Activated CD8-positive, alpha-beta memory T cell treated with anti-CD3 and anti-CD28 coated beads, Interleukin-2, amount 50 U/mL, for 48 hours (primary cell): Measurements from ENCODE around the gene FAR1.

Experiments used
- DNase-seq: peaks from one replicate; pipeline ENCODE4 v3.0.0-alpha.2; 2020

The FAR1 gene

DNA sequence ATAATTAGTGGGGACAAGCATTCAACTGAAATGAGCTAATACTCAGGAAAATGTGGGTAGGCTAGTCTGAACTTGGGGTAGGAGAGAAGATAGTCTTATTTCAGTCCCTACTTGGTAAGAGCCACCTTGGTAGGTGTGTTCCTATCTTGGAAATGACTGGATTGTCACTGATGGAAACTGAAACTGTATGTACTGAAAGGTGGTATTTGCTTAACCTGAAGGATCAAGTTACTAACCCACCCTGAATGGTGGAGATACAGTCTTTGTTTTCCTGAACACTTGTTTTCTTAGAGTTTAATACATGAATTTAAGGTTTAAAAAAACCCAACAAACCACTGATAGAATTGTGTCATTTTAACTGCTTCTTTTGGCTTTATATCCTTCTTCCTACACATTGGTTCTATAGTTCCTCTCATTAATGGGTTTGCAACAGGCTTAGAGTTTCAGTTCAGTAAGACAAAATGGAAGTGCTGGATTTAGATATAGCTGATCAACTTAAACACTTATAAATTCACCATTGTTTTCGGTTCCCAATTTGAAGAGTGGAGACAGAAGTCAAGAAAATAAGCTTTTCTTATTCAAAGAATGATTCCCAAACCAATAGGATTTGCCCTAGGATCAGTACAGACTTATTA is 4.2 kb downstream of the FAR1 start:
- DNase-seq: no peak

DNA sequence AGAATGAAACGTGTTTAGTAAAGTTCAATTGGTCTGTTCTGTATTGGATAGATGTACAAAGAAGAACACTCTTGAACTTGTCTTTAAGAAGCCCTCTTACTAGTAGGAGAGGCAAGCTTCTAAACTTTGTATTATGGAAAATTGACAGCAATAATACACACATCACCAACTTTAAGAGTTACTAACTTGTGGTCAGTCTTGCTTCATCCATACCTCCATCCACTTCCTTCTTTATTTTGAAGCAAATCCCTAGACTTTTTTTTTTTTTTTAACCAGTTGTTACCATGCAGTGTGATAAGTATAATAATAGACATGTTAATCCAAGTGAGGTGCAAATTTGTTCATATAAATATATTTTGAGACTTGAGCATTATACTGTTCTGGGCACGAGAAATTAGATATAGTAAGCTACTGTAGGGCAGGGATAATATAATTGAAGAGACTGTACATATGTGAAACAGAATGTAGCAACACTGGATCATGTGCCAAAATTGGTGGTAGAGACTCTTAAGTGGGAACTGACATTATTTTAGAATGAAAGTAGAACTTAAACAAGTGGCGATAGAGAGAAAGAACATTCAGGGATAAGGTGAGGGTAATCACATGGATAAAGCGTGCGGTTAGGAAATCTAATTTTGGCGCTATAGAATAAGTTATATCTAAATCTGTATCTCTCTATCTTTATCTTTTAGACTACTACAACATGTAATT is 6.5 kb downstream of the FAR1 start:
- no peak for DNase-seq

- no peak for DNase-seq
Measured at GRCh38 chr11:13676576-13676975, 8.1 kb downstream of the FAR1 start.

GRCh38 chr11:13679768-13680167 is 11.3 kb downstream of the FAR1 start:
- DNase-seq: no peak

DNA sequence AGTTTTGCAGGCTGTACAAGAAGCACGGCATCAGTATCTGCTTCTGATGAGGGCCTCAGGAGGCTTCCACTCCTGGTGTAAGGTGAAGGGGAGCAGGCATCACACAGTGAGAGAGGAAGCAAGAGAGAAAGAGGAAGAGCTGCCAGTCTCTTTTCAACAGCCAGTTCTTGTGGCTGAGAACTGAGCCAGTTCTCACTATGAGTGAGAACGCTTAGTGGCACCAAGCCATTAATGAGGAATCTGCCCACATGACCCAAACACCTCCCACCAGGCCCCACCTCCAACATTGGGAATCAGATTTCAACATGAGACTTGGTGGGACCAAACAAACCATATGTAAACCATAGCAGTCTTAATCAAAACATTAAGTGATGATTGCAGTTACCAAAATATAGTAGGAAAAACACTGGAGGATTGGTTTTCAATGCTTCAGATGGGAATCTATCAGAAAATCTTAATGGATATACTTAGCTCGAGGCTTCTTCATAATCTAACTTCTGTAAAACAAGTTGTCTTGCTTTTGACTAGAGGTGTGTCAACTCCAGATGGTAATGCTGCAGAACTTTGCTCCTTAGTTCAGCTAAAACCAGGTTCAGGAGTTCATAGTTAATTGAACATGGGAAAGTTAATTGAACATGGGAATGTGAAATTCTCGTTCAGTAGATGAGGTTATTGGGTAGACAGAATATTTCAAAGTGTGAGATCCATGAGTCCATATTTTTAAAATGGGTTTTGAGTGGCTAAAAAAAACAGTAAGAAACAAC is 12.2 kb downstream of the FAR1 start:
- DNase-seq: no peak

DNA sequence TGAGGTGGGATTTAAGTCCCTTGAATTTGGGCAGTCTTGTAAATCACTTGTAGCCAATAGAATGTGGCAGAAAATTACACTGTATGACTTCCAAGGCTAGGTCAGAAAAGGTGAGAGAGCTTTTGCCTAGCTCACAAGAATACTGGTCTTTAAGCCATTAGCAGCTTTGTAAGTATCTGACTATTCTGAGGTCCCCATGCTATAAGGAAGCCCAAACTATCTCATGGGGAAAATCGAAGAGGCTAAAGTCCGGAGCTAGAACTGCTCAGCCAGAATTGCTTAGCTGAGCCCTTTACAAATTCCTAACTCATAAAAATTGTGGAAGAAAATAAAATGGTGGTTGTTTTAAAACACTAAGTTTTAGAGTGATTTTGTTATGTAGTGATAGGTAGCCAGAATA is 13.0 kb downstream of the FAR1 start:
- no peak for DNase-seq

DNA sequence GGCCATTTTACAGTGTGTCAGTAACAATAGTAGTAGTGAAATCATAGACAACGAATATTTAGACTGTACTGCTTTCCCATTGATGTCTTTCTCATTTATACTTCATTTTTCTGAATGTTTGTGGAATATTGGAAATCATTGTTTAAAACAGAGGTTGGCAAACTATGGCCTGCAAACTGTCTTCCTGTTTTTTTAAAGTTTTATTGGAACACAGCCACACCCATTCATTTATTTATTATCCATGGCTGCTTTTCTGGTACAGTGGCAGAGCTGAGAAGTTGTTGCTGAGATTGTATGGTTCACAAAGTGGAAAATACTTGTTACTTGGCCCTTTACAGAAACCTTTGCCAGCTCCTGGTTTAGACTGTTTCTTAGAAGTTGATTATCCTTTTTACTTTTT is 13.7 kb downstream of the FAR1 start:
- DNase-seq: no peak

GRCh38 chr11:13685461-13686108 is 17.1 kb downstream of the FAR1 start:
- DNase-seq: no peak

- DNase-seq: no peak
Measured at GRCh38 chr11:13686776-13687175, 18.3 kb downstream of the FAR1 start.

- DNase-seq: no peak
Measured at GRCh38 chr11:13687271-13687670, 18.8 kb downstream of the FAR1 start.

GRCh38 chr11:13691286-13691899 is 22.9 kb downstream of the FAR1 start:
- no peak for DNase-seq

DNA sequence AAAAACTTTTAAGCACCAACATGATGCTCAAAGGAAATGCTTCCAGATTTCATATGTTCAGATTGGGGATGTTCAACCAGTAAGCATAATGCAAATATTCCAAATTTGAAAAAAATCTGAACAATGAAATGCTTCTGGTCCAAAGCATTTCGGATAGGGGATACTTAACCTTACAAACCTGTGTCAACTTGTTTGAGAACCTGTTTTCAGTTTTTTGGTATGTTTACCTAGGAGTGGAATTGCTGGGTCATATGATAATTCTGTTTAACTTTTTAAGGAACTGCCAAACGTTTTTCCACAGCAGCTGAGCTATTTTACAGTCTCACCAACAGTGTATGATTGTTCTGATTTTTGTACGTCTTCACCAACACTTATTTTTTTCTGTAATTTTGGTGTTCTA is 23.7 kb downstream of the FAR1 start:
- no peak for DNase-seq

DNA sequence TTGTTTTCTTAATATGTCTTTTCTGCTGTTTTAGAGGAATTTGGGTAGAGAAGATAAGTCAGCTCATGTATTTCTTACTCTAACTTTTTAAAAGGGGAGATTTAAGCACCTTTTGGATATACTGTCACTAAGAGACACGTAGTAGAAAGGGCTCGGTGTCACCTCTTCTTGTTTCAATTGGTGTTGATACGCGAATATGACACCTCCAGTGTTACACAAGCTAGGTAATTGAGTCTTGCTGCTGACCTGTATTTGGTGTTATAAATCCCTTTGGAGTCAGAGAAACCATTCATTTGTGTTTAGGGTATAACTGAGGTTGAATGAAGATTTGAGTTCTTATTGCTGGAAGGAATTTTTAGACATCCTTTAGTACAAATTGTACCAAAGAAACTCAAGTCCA is 25.6 kb downstream of the FAR1 start:
- no peak for DNase-seq

- DNase-seq: no peak
Measured at GRCh38 chr11:13695886-13696285, 27.4 kb downstream of the FAR1 start.

- no peak for DNase-seq
Measured at GRCh38 chr11:13697710-13698109, 29.2 kb downstream of the FAR1 start.

DNA sequence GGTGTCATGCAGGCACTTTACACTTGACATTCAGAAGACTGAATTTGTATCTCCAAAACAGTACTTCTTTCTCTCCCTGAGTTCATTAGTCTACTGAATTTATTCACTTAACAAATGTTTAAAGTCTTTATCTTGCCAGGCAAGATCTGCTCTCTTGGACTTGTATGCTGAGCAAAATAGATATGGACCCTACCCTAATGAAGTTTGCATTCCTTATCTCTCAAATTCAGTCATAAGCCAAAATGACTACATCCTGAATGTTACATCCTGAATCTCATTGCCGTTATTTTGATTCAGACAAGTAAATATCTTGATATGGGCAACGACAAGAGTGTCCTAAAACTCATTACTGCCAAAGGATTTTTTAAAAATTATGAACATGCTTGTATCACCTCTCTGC is 29.7 kb downstream of the FAR1 start:
- no peak for DNase-seq

DNA sequence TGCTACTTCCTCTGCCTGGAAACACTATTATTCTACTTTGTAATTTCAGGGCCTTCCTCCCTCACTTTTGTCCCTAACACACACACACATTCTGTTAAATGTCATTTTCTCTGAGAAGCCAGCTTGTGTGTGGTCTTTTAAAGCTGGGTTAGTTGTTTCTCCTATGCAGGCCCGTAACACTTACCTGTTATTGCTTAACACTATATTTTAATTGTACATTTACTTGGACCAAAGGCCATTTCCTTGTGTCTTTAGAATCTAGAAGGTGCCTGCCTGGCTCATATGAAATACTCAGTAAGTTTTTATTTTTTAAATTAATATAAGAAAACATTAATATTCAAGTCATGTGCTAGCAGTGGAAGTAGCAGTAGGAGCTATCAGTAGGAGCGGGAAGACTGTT is 30.6 kb downstream of the FAR1 start:
- DNase-seq: no peak

GRCh38 chr11:13699870-13700269 is 31.4 kb downstream of the FAR1 start:
- no peak for DNase-seq

GRCh38 chr11:13701506-13701905 is 33.0 kb downstream of the FAR1 start:
- no peak for DNase-seq

- no peak for DNase-seq
Measured at GRCh38 chr11:13702071-13702470, 33.6 kb downstream of the FAR1 start.

DNA sequence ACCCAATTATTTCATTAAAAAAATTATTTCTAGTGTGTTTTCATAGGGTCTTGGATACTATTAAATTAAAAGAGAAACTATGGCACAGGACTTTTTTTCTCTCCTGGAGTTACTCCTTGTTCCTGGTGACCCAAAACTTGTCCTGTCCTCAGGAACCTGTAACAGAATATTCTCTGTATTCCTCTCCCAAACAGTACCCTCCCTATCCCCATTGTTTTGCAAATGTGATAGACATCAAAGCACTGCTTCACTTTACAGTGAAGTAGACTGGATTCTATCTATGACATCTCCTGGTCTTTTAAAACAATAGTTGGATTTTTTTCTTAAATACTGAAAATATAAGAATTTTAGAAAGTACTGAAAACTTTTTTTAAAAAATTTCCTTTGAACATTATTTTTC is 37.2 kb downstream of the FAR1 start:
- DNase-seq: no peak

- DNase-seq: no peak
Measured at GRCh38 chr11:13713982-13714381, 45.5 kb downstream of the FAR1 start.

DNA sequence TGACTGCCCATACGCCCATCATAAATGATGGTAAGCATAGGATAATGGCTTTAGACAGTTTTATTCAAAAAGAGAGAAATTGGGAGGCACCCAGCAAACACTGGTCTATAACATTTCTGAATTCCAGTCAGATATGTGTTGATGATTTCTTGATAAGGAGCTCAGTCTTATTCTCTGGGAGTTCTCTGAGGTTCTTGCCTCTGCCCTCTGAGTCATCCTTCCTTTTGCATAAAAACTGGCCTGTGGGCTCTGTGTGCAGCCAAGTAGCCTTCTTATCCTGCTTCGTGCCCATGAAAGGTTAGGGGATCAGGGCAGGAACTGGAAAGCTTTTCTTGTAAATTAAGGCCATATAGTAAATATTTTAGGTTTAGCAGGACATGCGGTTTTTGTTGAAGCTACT is 48.9 kb downstream of the FAR1 start:
- no peak for DNase-seq
